ENCODE measurements around the gene CA9.

The CA9 gene

DNA sequence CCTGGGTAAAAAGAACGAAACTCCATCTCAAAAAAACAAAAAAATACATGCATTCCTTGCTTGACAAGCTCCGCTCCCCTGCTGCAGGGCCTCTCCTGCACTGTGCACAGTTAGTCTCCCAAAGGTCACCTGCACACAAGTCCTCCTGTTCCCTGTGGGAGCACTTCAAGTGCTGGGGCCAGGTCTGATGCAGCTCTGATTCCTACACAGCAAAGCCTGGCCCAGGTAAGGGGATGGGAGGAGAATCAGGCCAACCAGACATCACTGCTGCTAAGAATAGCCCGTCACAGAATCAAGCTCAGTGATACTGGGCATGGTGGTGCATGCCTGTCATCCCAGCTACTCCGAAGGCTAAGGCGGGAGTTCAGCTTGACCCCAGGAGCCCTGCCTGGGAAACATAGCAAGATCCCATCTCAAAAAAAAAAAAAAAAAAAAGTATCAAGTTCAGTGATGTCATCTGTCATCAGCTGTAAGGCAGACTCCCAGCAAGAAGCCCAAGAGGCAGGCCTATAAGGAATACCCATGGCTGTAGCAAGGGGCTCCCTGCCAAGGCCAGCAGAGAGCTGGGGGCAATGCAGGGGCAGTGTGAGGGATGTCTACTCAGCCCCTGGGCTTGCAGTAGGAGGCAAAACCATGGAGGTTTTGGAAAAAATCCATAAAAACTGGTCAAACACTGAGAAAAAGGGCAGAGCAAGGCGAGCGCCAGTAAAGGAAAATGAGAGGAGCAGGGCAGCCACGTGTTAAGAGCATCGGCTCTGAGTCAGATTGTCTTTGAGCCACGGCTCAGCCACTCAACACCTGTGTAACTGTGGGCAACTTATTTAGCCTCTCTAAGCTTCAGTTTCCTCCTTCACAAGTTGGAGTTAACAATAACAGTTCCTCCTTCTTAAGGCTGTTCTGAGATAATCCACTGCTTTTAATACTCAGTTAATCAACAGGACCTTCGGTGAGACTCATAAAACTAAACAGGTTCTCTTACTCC, 12.8 kb downstream of the CA9 start:
- no peak for DNase-seq (ENCODE audit: extremely low spot score)
- POLR2A ChIA-PET: no interaction called here
- TF ChIP-seq ZNF384 (IDR thresholded peaks at IDR 0.05) (peak; percentile 88), CTBP1 (IDR thresholded peaks at IDR 0.05; ENCODE audit: borderline replicate concordance) (no peak)

DNA sequence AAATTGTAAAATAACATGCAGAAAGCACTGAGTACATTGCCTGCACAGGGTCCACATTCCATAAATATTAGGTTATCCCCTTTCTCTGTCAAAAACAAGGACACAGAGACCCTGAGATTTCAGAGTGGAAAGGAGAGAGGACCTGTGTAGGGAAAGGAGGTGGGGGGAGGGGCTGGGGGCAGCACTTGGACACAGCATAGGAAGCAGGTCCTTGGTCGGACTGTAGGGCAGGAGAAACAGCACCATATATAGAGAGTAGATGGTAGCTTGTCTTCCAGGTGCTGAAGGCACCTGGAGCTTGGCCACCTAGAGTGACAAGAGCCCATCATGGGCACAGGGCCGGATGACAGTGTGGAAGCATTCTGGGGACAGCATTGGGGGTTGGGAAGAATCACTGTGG, 13.6 kb downstream of the CA9 start:
- POLR2A ChIA-PET: interaction anchor here (1.7 kb wide), 1 partner anchor 23 kb away, joined by 8 read pairs; the partner anchor contains the start of gene ARHGEF39
- CTCF ChIA-PET: interaction anchor here (1.8 kb wide), 1 partner anchor 9 kb away, joined by 10 read pairs; no protein-coding TSS in a partner anchor

More for the DNA sequence above, 12.8 kb downstream of the CA9 start:
- CTCF ChIA-PET: interaction anchor here (1.2 kb wide), 1 partner anchor 10 kb away, joined by 3 read pairs; no protein-coding TSS in a partner anchor

DNA sequence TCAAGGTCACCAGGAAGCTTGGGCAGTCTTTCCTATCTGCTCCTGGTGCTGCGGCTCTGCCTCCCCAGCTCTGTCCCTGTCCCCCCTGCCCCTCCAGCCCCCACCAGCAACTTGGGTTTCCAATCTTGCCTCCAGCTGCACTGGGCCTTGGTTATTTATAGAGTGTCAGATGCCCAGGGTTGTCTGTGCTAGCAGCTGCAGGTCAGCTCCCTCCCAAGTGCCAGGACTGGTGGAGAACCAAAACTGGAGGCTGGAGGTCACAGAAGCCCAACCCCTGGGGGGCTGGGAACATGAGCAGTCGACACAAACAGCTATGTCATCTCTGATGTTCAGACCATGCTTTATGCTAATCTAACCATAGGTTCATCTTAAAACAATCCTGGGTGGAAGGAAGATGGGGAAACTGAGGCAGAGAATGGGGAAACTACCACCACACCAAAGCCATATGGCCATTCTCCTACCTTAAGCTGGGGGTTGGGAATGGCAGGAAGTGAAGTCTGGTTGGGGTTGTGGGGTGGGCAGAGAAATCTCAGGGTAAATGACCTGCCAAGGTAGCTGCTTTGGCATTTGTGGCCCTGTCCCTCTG, 14.3 kb downstream of the CA9 start:
- TF ChIP-seq CTBP1 (IDR thresholded peaks at IDR 0.05; ENCODE audit: borderline replicate concordance) (no peak), FOXK2 (IDR thresholded peaks at IDR 0.05) (no peak), FOXA1 (IDR thresholded peaks at IDR 0.05) (no peak), LEF1 (IDR thresholded peaks at IDR 0.05; ENCODE audit: borderline replicate concordance) (no peak), SUZ12 (IDR thresholded peaks at IDR 0.05) (no peak), BHLHE40 (IDR thresholded peaks at IDR 0.05; ENCODE audit: borderline replicate concordance) (no peak), FOXM1 (IDR thresholded peaks at IDR 0.05; ENCODE audit: borderline replicate concordance) (no peak)
- TF ChIP-seq, protein P1, sequence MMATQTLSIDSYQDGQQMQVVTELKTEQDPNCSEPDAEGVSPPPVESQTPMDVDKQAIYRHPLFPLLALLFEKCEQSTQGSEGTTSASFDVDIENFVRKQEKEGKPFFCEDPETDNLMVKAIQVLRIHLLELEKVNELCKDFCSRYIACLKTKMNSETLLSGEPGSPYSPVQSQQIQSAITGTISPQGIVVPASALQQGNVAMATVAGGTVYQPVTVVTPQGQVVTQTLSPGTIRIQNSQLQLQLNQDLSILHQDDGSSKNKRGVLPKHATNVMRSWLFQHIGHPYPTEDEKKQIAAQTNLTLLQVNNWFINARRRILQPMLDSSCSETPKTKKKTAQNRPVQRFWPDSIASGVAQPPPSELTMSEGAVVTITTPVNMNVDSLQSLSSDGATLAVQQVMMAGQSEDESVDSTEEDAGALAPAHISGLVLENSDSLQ (IDR thresholded peaks at IDR 0.05): no peak
- ChIA-PET CTCF (interaction anchor here (0.5 to 1.8 kb wide), 2 partner anchors 8 to 150 kb away, joined by 3 to 10 read pairs; no protein-coding TSS in a partner anchor), POLR2A (interaction anchor here (1.7 kb wide), 1 partner anchor 23 kb away, joined by 8 read pairs; the partner anchor contains the start of gene ARHGEF39)
- DNase-seq (ENCODE audit: extremely low spot score): no peak

More for the DNA sequence above, 13.6 kb downstream of the CA9 start:
- no peak for TF ChIP-seq FOXA1 (IDR thresholded peaks at IDR 0.05)
- TF ChIP-seq ARNT (IDR thresholded peaks at IDR 0.05): no peak
- TF ChIP-seq CTBP1 (IDR thresholded peaks at IDR 0.05; ENCODE audit: borderline replicate concordance): no peak
- TF ChIP-seq LEF1 (IDR thresholded peaks at IDR 0.05; ENCODE audit: borderline replicate concordance): no peak
- no peak for TF ChIP-seq TARDBP (IDR thresholded peaks at IDR 0.05)
- no peak for TF ChIP-seq SUZ12 (IDR thresholded peaks at IDR 0.05)
- TF ChIP-seq BHLHE40 (IDR thresholded peaks at IDR 0.05; ENCODE audit: borderline replicate concordance): no peak
- TF ChIP-seq NFRKB (IDR thresholded peaks at IDR 0.05): no peak
- no peak for DNase-seq (ENCODE audit: extremely low spot score)

DNA sequence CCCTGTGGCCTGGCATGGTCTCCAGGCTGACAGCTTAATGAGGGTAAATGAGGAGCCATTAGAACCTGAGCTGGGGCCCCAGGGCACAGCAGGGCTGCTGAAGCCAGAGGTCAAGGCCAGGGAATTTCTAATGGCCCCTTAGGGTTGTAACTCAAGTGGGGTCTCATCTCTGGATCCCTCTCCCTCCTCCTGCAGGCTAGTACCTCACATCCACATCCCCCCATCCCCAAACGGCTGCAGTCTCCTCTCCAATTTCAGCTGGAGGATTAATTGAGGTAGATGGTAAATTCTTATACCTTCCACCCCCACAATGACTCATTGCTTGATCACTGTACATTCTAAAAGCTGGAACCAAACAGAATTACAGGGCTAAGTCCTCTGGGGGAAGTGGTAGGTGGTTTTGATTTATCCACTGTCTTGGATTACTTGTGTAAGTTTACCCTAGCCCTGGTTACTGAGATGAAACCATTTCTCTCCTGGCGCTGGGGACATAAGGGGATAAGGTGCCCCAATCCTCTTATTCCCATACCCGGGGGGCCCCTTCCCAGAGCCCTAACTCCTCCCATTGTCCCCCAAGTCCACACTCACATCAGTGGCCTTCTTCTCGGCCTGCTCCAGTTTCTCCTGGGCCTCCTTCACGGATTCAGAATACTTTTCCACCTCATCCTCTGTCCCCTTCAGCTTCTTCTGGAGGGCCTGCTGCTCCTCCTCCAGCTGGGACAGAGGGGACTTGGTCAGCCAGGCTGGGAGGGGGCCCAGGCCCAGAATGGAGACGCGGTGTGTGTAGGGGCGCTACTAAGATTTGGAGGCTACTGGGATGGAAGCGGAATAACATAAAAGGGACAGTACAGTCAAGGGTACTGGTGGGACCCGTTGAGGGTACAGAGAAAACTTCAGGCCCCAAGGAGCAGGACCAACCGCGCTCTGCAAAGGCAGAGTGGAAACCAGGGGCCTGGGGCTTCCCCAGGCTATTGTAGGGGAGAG, 15.1 kb downstream of the CA9 start:
- POLR2A ChIA-PET: interaction anchor here (1.7 kb wide), 1 partner anchor 24 kb away, joined by 8 read pairs; the partner anchor contains the start of gene ARHGEF39
- TF ChIP-seq HDGF (IDR thresholded peaks at IDR 0.05; ENCODE audit: borderline replicate concordance): no peak
- no peak for TF ChIP-seq NFRKB (IDR thresholded peaks at IDR 0.05)
- no peak for TF ChIP-seq FOXA1 (IDR thresholded peaks at IDR 0.05)
- TF ChIP-seq, protein P1 (IDR thresholded peaks at IDR 0.05): no peak
- no peak for TF ChIP-seq LEF1 (IDR thresholded peaks at IDR 0.05; ENCODE audit: borderline replicate concordance)
- TF ChIP-seq SP1 (IDR thresholded peaks at IDR 0.05): no peak
- no peak for TF ChIP-seq BHLHE40 (IDR thresholded peaks at IDR 0.05; ENCODE audit: borderline replicate concordance)
- TF ChIP-seq CTBP1 (IDR thresholded peaks at IDR 0.05; ENCODE audit: borderline replicate concordance): no peak
- TF ChIP-seq ARNT (IDR thresholded peaks at IDR 0.05): no peak
- no peak for TF ChIP-seq ELF4 (IDR thresholded peaks at IDR 0.05)
- TF ChIP-seq FOXM1 (IDR thresholded peaks at IDR 0.05; ENCODE audit: borderline replicate concordance): no peak
- no peak for DNase-seq (ENCODE audit: extremely low spot score)

DNA sequence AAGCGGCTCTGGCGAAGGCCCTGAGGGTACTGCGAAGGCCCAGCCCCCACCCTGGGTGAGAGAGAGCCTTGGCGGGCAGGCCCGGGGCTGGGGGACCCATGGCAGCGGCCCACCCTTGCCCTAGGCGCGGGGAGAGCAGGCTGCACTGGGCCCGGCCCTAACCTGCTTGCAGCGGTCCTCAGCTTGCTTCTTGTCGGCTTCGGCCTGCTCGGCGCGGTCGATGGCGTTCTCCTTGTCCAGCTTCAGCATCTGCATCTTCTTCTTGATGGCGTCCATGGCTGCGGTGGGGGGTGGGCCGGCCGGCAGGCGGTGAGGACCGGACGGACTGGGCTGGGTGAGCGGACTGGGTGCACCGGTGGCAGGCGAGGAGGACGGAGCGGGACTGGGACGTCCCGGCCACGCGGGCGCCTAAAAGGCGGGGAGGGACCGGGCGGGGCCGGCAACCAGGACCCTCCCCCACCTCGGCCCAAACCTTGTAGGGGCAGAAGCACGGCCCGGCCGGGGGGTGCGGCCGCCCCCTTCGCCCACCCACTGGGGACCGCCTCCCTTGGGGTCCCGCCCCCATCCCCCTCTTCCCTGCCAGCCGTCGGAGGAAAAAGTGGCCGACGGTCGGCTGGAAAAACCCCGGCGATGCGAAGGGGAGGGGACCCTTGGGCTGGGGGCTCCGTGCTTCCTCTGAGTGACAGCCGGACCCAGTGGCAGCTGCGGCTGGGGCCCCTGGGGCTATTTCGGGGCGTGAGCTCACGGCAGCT, 16.0 kb downstream of the CA9 start, which contains the start of gene TPM2:
Gene TPM2, minus strand, starts transcription at position 384 of the 752 bp plus-strand sequence. Its CDS starts 108 bp downstream, at position 276.
- DNase-seq (ENCODE audit: extremely low spot score): no peak
- ChIA-PET CTCF (no interaction called here), POLR2A (interaction anchor here (1.2 to 1.9 kb wide), 2 partner anchors 25 to 32 kb away, joined by 3 to 14 read pairs; partner anchors contain the start of genes ARHGEF39, CCDC107 and RMRP)
- TF ChIP-seq, protein P1 (IDR thresholded peaks at IDR 0.05): peak; percentile 38; the same call in 1 of the 2 replicates
- no peak for TF ChIP-seq FOXA1 (IDR thresholded peaks at IDR 0.05)

More for the DNA sequence above, 15.1 kb downstream of the CA9 start:
- CTCF ChIA-PET: interaction anchor here (0.5 to 1.8 kb wide), 2 partner anchors 7 to 149 kb away, joined by 3 to 10 read pairs; no protein-coding TSS in a partner anchor
